Mesendoderm (in vitro differentiated cells): ENCODE data around the gene VPS16.

Source experiments
- DNase-seq: peaks from one replicate; pipeline ENCODE4 v3.0.0; 2013
- H2AK5ac ChIP-seq: 2 replicates; pipeline ENCODE4 v1.6.1; 2013; ENCODE audit warnings: low read length, inconsistent platforms
- H2BK120ac ChIP-seq: 2 replicates; pipeline ENCODE4 v1.6.1; 2013; ENCODE audit warnings: low read depth, mild to moderate bottlenecking, low read length, moderate library complexity, mixed read lengths
- H2BK15ac ChIP-seq: replicated peaks from 2 replicates; pipeline ENCODE4 v1.6.1; 2013; ENCODE audit warnings: low read depth, mild to moderate bottlenecking, moderate library complexity
- H2BK5ac ChIP-seq: 2 replicates; pipeline ENCODE4 v1.6.1; 2013; ENCODE audit warnings: low read length, inconsistent platforms
- H3K18ac ChIP-seq: 2 replicates; pipeline ENCODE4 v1.6.1; 2013; ENCODE audit warnings: mild to moderate bottlenecking, low read length, mixed read lengths
- H3K23ac ChIP-seq: one replicate; pipeline ENCODE4 v1.6.1; 2013; ENCODE audit warnings: low read length
- H3K27ac ChIP-seq: 2 replicates; pipeline ENCODE4 v1.5.1; 2013; ENCODE audit warnings: low read depth, mild to moderate bottlenecking, inconsistent platforms, low read length, moderate library complexity
- H3K27me3 ChIP-seq: 2 replicates; pipeline ENCODE4 v1.6.1; 2013; ENCODE audit warnings: low read length, control low read depth, mild to moderate bottlenecking, inconsistent platforms; ENCODE audit not compliant: insufficient read depth, poor library complexity
- H3K36me3 ChIP-seq: 2 replicates; pipeline ENCODE4 v1.6.1; 2013; ENCODE audit warnings: low read length, inconsistent platforms; ENCODE audit not compliant: control insufficient read depth, insufficient read depth
- H3K4ac ChIP-seq: one replicate; pipeline ENCODE4 v1.6.1; 2013; ENCODE audit warnings: low read depth, mild to moderate bottlenecking, low read length, moderate library complexity
- H3K4me1 ChIP-seq: 2 replicates; pipeline ENCODE4 v1.6.1; 2013; ENCODE audit warnings: low read depth, low read length, inconsistent platforms; ENCODE audit not compliant: control insufficient read depth
- H3K4me2 ChIP-seq: 2 replicates; pipeline ENCODE4 v1.6.1; 2013; ENCODE audit warnings: low read length
- H3K4me3 ChIP-seq: 2 replicates; pipeline ENCODE4 v1.5.1; 2013; ENCODE audit warnings: mild to moderate bottlenecking, low read length
- H3K56ac ChIP-seq: one replicate; pipeline ENCODE4 v1.6.1; 2013; ENCODE audit warnings: low read length
- H3K79me1 ChIP-seq: 2 replicates; pipeline ENCODE4 v1.6.1; 2013; ENCODE audit warnings: low read length, inconsistent platforms
- H3K79me2 ChIP-seq: 2 replicates; pipeline ENCODE4 v1.6.1; 2013; ENCODE audit warnings: mild to moderate bottlenecking, low read length; ENCODE audit not compliant: control insufficient read depth, insufficient read depth
- H3K9ac ChIP-seq: 2 replicates; pipeline ENCODE4 v1.6.1; 2013; ENCODE audit warnings: low read length, inconsistent platforms
- H4K5ac ChIP-seq: one replicate; pipeline ENCODE4 v1.6.1; 2013; ENCODE audit warnings: low read length
- H4K8ac ChIP-seq: one replicate; pipeline ENCODE4 v1.6.1; 2013; ENCODE audit warnings: low read depth, mild to moderate bottlenecking, control low read depth, low read length, moderate library complexity
- WGBS: extraction: QIAGEN DNeasy Blood & Tissue Kit; methylation state at CpG from one replicate; pipeline ENCODE4 v1.1.7; 2013; ENCODE audit warnings: low lambda C conversion rate, missing lambda C conversion rate; ENCODE audit not compliant: insufficient coverage; ENCODE audit errors: extremely low coverage; 5-methylcytosine and 5-hydroxymethylcytosine counted together

The VPS16 gene

DNA sequence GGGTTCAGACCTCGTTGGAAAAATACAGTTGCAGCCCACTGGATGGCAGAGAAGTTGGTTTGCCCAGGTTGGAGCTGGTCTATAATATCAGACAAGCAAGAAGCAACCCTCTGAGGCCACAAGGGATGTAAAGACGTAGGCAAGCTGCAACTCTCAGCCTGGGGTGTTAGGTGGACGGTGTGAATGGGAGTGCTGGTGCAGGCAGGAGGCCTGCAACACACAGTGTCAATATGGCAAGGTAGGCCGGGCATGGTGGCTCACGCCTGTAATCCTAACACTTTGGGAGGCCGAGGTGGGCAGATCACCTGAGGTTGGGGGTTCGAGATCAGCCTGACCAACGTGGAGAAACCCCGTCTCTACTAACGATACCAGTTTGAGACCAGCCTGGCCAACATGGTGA, 10.5 kb downstream of the VPS16 start:
- no peak for DNase-seq
- Histone ChIP-seq H2BK5ac (no peak overlapping the region), H4K5ac (no peak overlapping the region), H3K79me2 (no peaks in the 10 kb centered on the region), H2BK120ac (no peak overlapping the region), H3K4me1 (no peaks in the 10 kb centered on the region), H3K9ac (no peak overlapping the region), H3K4me2 (no peak overlapping the region), H2AK5ac (no peak overlapping the region), H3K4ac (no peak overlapping the region), H3K4me3 (no peak overlapping the region), H3K27me3 (no peaks in the 10 kb centered on the region), H3K23ac (no peak overlapping the region), H3K18ac (no peak overlapping the region), H3K36me3 (no peaks in the 10 kb centered on the region), H4K8ac (no peak overlapping the region), H3K27ac (no peak overlapping the region), H2BK15ac (no peak overlapping the region), H3K56ac (no peak overlapping the region), H3K79me1 (no peaks in the 10 kb centered on the region)
- WGBS = no CpG with 5 or more reads among the region's 10 CpGs

DNA sequence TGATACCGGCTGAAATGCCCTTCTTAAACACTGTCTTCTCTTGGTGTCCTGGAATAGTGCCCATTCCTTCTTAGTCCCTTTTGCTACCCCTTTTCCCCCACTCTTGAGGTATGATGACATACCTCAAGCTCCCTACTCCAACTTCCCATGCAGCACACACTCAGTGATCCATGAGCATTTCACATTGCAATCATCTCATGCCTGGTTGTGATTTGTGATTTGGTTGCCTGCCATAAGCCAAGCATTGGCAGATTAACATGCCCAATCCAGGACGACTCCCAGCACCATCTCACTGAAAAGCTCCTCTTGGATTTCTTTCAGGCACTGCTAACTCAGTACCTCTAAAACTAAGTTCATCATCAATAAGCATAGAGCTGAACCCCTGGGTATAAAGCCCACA, 18.0 kb downstream of the VPS16 start:
- Histone ChIP-seq H4K5ac (no peak overlapping the region), H3K4me2 (no peak overlapping the region), H4K8ac (no peak overlapping the region), H3K27ac (no peak overlapping the region), H2BK120ac (no peak overlapping the region), H3K56ac (no peak overlapping the region), H3K36me3 (no peaks in the 10 kb centered on the region), H3K4me1 (no peaks in the 10 kb centered on the region), H2BK15ac (no peak overlapping the region), H2AK5ac (no peak overlapping the region), H3K4me3 (no peak overlapping the region), H3K9ac (no peak overlapping the region), H3K4ac (no peak overlapping the region), H2BK5ac (no peak overlapping the region), H3K79me2 (no peaks in the 10 kb centered on the region), H3K18ac (no peak overlapping the region), H3K79me1 (no peaks in the 10 kb centered on the region), H3K23ac (no peak overlapping the region), H3K27me3 (no peaks in the 10 kb centered on the region)
- WGBS = no CpG with 5 or more reads among the region's 2 CpGs
- no peak for DNase-seq

- no peak overlapping the region for H3K27ac ChIP-seq
- no peak overlapping the region for H3K18ac ChIP-seq
- no peak overlapping the region for H4K8ac ChIP-seq
- no peak overlapping the region for H3K4me2 ChIP-seq
- H3K4me3 ChIP-seq = no peak overlapping the region
- H3K56ac ChIP-seq = no peak overlapping the region
- no peaks in the 10 kb centered on the region for H3K27me3 ChIP-seq
- no peak for DNase-seq
- H2AK5ac ChIP-seq = no peak overlapping the region
- H3K9ac ChIP-seq = no peak overlapping the region
- no peak overlapping the region for H2BK120ac ChIP-seq
- no peaks in the 10 kb centered on the region for H3K79me2 ChIP-seq
- no peaks in the 10 kb centered on the region for H3K4me1 ChIP-seq
- no peak overlapping the region for H3K4ac ChIP-seq
- no peak overlapping the region for H2BK15ac ChIP-seq
- WGBS = no CpG with 5 or more reads among the region's 4 CpGs
- no peak overlapping the region for H2BK5ac ChIP-seq
- no peaks in the 10 kb centered on the region for H3K79me1 ChIP-seq
- H3K23ac ChIP-seq = no peak overlapping the region
- no peaks in the 10 kb centered on the region for H3K36me3 ChIP-seq
- no peak overlapping the region for H4K5ac ChIP-seq
Measured at GRCh38 chr20:2859330-2860121, 19.0 kb downstream of the VPS16 start.

DNA sequence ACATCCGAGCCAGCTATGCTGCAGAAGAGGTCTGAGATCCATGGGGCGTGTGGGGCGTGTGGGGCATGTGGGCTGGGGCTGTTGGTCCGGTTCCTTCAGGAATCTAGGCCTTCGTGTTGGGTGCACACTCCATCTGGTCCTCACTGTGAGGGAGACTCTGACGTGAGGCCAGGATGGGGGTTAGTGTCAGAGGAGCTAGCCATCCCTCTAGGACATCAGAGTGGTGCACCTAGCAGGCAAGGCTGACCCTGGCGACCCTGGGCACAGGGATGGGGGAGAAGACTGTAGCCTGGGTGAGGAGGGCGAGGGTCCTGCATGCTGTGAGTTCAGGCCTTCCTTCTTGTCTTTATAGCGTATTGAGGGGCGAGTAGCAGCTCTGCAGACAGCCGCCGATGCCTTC, 24.1 kb downstream of the VPS16 start:
- Histone ChIP-seq H3K56ac (no peak overlapping the region), H3K79me1 (no peaks in the 10 kb centered on the region), H3K36me3 (no peaks in the 10 kb centered on the region), H4K8ac (no peak overlapping the region), H3K27me3 (no peaks in the 10 kb centered on the region), H3K4ac (no peak overlapping the region), H2BK120ac (no peak overlapping the region), H2BK5ac (no peak overlapping the region), H3K27ac (no peak overlapping the region), H3K4me1 (no peaks in the 10 kb centered on the region), H3K4me3 (no peak overlapping the region), H3K4me2 (no peak overlapping the region), H2AK5ac (no peak overlapping the region), H2BK15ac (no peak overlapping the region), H3K18ac (no peak overlapping the region), H3K9ac (no peak overlapping the region), H3K23ac (no peak overlapping the region), H4K5ac (no peak overlapping the region), H3K79me2 (no peaks in the 10 kb centered on the region)
- WGBS = no CpG with 5 or more reads among the region's 12 CpGs
- no peak for DNase-seq

DNA sequence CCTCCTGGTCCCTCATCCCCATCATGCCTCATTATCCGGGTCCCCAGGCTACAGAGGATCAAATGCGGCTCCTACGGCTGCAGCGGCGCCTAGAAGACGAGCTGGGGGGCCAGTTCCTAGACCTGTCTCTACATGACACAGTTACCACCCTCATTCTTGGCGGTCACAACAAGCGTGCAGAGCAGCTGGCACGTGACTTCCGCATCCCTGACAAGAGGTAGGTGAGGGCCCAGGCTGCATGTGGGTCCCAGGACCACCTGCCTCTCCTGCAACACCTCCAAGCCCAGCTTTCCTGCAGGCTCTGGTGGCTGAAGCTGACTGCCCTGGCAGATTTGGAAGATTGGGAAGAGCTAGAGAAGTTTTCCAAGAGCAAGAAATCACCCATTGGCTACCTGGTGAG, 24.6 kb downstream of the VPS16 start:
- no peak overlapping the region for H3K56ac ChIP-seq
- H3K9ac ChIP-seq = no peak overlapping the region
- H4K5ac ChIP-seq = no peak overlapping the region
- no peak overlapping the region for H2BK15ac ChIP-seq
- no peak overlapping the region for H4K8ac ChIP-seq
- no peak overlapping the region for H3K18ac ChIP-seq
- no peak overlapping the region for H3K4ac ChIP-seq
- H3K79me1 ChIP-seq = no peaks in the 10 kb centered on the region
- no peak overlapping the region for H3K23ac ChIP-seq
- no peak overlapping the region for H3K27ac ChIP-seq
- H3K79me2 ChIP-seq = no peaks in the 10 kb centered on the region
- H2BK5ac ChIP-seq = no peak overlapping the region
- H3K36me3 ChIP-seq = no peaks in the 10 kb centered on the region
- H3K4me1 ChIP-seq = no peaks in the 10 kb centered on the region
- no peak overlapping the region for H3K4me2 ChIP-seq
- H2AK5ac ChIP-seq = no peak overlapping the region
- no peaks in the 10 kb centered on the region for H3K27me3 ChIP-seq
- H3K4me3 ChIP-seq = no peak overlapping the region
- whole genome bisulfite sequencing = no CpG with 5 or more reads among the region's 10 CpGs
- no peak overlapping the region for H2BK120ac ChIP-seq
- no peak for DNase-seq

DNA sequence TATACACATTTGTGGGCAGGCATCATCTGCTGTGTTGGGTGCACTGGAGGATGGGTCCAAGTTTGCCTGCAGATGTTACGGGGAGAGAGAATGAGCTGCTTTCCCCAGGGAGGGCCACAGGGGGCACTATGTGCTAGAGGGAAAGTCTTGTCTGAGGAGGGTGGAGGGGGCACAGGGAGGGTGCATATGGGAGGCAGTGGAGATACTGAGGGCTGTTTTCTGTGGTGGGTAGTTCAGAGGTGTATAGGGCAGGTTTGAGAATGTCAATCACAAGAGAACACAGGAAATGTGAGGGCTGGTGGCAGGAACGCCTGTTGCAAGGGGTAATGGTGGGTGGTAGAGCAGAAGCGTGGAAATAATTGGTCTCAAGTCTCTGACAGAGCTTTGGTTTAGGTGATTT, 25.1 kb downstream of the VPS16 start:
- Histone ChIP-seq H2BK15ac (no peak overlapping the region), H3K79me2 (no peaks in the 10 kb centered on the region), H2BK120ac (no peak overlapping the region), H3K27ac (no peak overlapping the region), H2BK5ac (no peak overlapping the region), H3K56ac (no peak overlapping the region), H3K18ac (no peak overlapping the region), H3K4me3 (no peak overlapping the region), H3K36me3 (no peaks in the 10 kb centered on the region), H3K9ac (no peak overlapping the region), H4K5ac (no peak overlapping the region), H3K4me2 (no peak overlapping the region), H3K4ac (no peak overlapping the region), H3K4me1 (no peaks in the 10 kb centered on the region), H3K23ac (no peak overlapping the region), H4K8ac (no peak overlapping the region), H3K27me3 (no peaks in the 10 kb centered on the region), H3K79me1 (no peaks in the 10 kb centered on the region), H2AK5ac (no peak overlapping the region)
- DNase-seq = peak; percentile 29
- no CpG with 5 or more reads among the region's 3 CpGs for WGBS
